ENCODE data around the gene PDE4D.

Gene PDE4D

DNA sequence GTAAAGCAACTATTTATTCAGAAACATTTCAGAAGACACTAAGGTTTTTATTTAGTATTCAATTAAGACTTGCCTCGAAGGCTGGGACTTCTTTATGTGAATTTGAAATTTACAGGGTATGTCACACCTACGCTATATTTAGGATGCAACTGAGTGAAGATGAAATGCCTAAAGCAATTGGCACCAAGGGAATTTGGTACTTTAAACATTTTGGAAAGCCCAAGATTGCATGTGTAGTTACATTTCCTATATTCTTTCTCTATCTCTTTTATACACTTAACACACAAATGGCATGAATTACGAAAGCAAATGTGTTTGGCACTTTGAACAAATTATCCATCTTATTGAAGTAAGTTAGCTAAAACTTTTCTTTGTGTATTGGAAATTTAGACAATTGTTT lies 633.3 kb downstream of the PDE4D start:
- Histone ChIP-seq H2AK5ac (ENCODE audit: low read depth, low read length) (no peak overlapping the region), H3K4me3 (ENCODE audit: low read length in 2 of 2) (no peak overlapping the region), H3K79me1 (ENCODE audit: low read depth, low read length) (no peaks in the 10 kb centered on the region), H3K27ac (replicated peaks; ENCODE audit: low read length) (no peak overlapping the region), H2BK15ac (ENCODE audit: low read length) (no peak overlapping the region), H4K91ac (ENCODE audit: low read depth, low read length, poor library complexity) (no peak overlapping the region), H4K8ac (ENCODE audit: low read depth, low read length) (no peak overlapping the region), H3K4ac (ENCODE audit: low read length) (no peak overlapping the region), H3K14ac (ENCODE audit: low read length) (no peak overlapping the region), H3K23ac (ENCODE audit: low read depth, low read length, poor library complexity) (no peak overlapping the region), H3K9ac (ENCODE audit: low read depth, low read length, poor library complexity) (no peak overlapping the region), H2AFZ (ENCODE audit: low read length) (no peak overlapping the region), H2BK12ac (ENCODE audit: low read length) (no peak overlapping the region), H3K9me3 (replicated peaks in 1 of 2; ENCODE audit: control insufficient read depth in 2 of 2, insufficient read depth in 1 of 2, low read depth in 1 of 2, low read length in 2 of 2) (no peaks in the 10 kb centered on the region), H2BK5ac (ENCODE audit: low read length) (no peak overlapping the region), H3K4me2 (ENCODE audit: insufficient read depth, low read length, poor library complexity, severe bottlenecking) (no peak overlapping the region), H3K36me3 (replicated peaks in 1 of 2; ENCODE audit: control insufficient read depth in 2 of 2, insufficient read depth in 2 of 2, low read length in 2 of 2) (no peaks in the 10 kb centered on the region), H3K27me3 (ENCODE audit: control insufficient read depth in 3 of 3, insufficient read depth in 3 of 3, low read depth in 1 of 3, low read length in 3 of 3) (no peaks in the 10 kb centered on the region), H2BK120ac (ENCODE audit: low read depth, low read length) (no peak overlapping the region), H3K4me1 (ENCODE audit: control insufficient read depth in 2 of 2, insufficient read depth in 1 of 2, low read depth in 1 of 2, low read length in 2 of 2) (peaks cover 5 to 8% of the 10 kb centered on the region in 2 donors), H3K18ac (ENCODE audit: low read length) (no peak overlapping the region)
- DNase-seq (ENCODE audit: low spot score): no peak
- no CpG with 5 or more reads among the region's 3 CpGs for WGBS, 2 donors (ENCODE audit: extremely low coverage in 2 of 2, insufficient read length in 2 of 2, insufficient replicate concordance in 1 of 2)

DNA sequence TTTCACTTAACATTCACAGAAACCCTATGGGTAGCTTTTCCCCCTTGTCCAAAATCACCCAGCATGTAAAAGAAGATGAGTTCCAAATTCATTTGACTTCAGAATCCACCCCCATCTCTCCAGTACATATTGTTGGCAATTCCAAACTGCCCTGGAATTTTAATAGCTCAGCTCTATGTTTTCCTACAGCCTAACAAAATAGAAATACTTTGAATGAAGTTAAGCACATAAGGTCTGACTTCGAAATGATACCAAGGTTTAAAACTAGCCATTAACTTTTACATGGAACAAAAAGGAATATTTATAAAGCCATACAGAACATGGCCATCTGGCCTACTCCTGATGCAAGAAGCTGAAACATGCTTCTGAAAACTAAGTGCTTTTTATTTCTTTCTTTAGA lies 634.3 kb downstream of the PDE4D start:
- H3K27ac ChIP-seq (replicated peaks; ENCODE audit: low read length): no peak overlapping the region

DNA sequence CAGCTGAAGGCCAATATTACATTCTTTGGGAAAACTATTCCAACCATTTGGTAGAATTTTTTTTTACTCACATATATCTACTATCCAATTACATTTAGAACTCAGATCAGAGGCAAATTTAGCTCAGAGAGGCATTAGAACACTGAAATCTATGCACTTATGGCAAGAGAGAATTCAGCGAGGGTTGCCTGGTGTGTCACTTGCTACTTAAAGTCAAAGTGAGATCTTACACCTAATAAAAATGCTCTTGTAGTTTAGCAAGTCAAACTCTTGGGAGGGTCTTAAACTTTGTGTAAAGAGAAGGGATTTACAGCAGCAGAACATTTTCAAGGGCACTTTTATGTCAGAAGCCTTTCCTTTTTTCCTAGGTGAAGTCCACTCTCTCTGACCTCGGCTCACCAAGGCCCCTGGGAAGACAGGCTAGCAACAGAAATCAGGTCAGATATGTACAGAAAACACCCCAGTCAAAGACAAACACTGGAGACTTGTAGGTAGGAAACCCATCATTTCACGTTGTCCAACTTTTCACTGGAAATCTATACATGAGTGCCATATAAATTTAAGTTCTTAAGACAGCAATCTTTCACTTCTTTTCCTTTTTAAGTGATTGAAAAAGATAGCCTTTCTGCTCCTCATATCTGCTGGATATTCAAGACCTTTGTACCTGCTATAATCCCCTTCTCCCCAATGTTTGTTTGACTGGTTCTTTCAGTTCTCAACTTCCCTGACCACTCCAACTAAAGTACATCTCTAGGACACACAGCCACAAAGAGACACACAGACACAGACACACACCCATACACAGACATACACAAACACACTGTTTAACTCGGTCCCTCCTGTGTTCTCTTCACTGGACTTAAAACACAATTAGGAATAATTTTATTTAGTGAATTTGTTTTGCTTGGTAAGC lies 635.8 kb downstream of the PDE4D start:
- H3K18ac ChIP-seq (ENCODE audit: low read length): no peak overlapping the region
- H2AK5ac ChIP-seq (ENCODE audit: low read depth, low read length): no peak overlapping the region
- no peak overlapping the region for H2BK12ac ChIP-seq (ENCODE audit: low read length)
- no peak overlapping the region for H2AFZ ChIP-seq (ENCODE audit: low read length)
- H3K27ac ChIP-seq (replicated peaks; ENCODE audit: low read length): no peak overlapping the region
- H3K9ac ChIP-seq (ENCODE audit: low read depth, low read length, poor library complexity): no peak overlapping the region
- H4K91ac ChIP-seq (ENCODE audit: low read depth, low read length, poor library complexity): no peak overlapping the region
- no peak overlapping the region for H2BK120ac ChIP-seq (ENCODE audit: low read depth, low read length)
- no peak overlapping the region for H3K14ac ChIP-seq (ENCODE audit: low read length)
- H4K8ac ChIP-seq (ENCODE audit: low read depth, low read length): no peak overlapping the region
- no peaks in the 10 kb centered on the region for H3K79me1 ChIP-seq (ENCODE audit: low read depth, low read length)
- no peak overlapping the region for H3K23ac ChIP-seq (ENCODE audit: low read depth, low read length, poor library complexity)
- no peaks in the 10 kb centered on the region for H3K27me3 ChIP-seq (ENCODE audit: control insufficient read depth in 3 of 3, insufficient read depth in 3 of 3, low read depth in 1 of 3, low read length in 3 of 3)
- H2BK5ac ChIP-seq (ENCODE audit: low read length): no peak overlapping the region
- no peak overlapping the region for H3K4ac ChIP-seq (ENCODE audit: low read length)
- no CpG with 5 or more reads among the region's 4 CpGs for WGBS, 2 donors (ENCODE audit: extremely low coverage in 2 of 2, insufficient read length in 2 of 2, insufficient replicate concordance in 1 of 2)
- no peak overlapping the region for H2BK15ac ChIP-seq (ENCODE audit: low read length)
- DNase-seq (ENCODE audit: low spot score): no peak
- H3K9me3 ChIP-seq (replicated peaks in 1 of 2; ENCODE audit: control insufficient read depth in 2 of 2, insufficient read depth in 1 of 2, low read depth in 1 of 2, low read length in 2 of 2): no peaks in the 10 kb centered on the region
- no peak overlapping the region for H3K4me2 ChIP-seq (ENCODE audit: insufficient read depth, low read length, poor library complexity, severe bottlenecking)
- no peaks in the 10 kb centered on the region for H3K36me3 ChIP-seq (replicated peaks in 1 of 2; ENCODE audit: control insufficient read depth in 2 of 2, insufficient read depth in 2 of 2, low read length in 2 of 2)
- H3K4me3 ChIP-seq (ENCODE audit: low read length in 2 of 2): no peak overlapping the region
- H3K4me1 ChIP-seq (ENCODE audit: control insufficient read depth in 2 of 2, insufficient read depth in 1 of 2, low read depth in 1 of 2, low read length in 2 of 2): peaks cover 2 to 8% of the 10 kb centered on the region in 2 donors

More for the DNA sequence above, 634.3 kb downstream of the PDE4D start:
- no peak overlapping the region for H2BK5ac ChIP-seq (ENCODE audit: low read length)
- H2AK5ac ChIP-seq (ENCODE audit: low read depth, low read length): no peak overlapping the region
- no peaks in the 10 kb centered on the region for H3K9me3 ChIP-seq (replicated peaks in 1 of 2; ENCODE audit: control insufficient read depth in 2 of 2, insufficient read depth in 1 of 2, low read depth in 1 of 2, low read length in 2 of 2)
- no CpG with 5 or more reads among the region's 1 CpG for WGBS, 2 donors (ENCODE audit: extremely low coverage in 2 of 2, insufficient read length in 2 of 2, insufficient replicate concordance in 1 of 2)
- no peak for DNase-seq (ENCODE audit: low spot score)
- no peak overlapping the region for H4K91ac ChIP-seq (ENCODE audit: low read depth, low read length, poor library complexity)
- peaks cover 2 to 8% of the 10 kb centered on the region in 2 donors for H3K4me1 ChIP-seq (ENCODE audit: control insufficient read depth in 2 of 2, insufficient read depth in 1 of 2, low read depth in 1 of 2, low read length in 2 of 2)
- no peak overlapping the region for H3K9ac ChIP-seq (ENCODE audit: low read depth, low read length, poor library complexity)
- H4K8ac ChIP-seq (ENCODE audit: low read depth, low read length): no peak overlapping the region
- no peak overlapping the region for H2BK15ac ChIP-seq (ENCODE audit: low read length)
- no peak overlapping the region for H2AFZ ChIP-seq (ENCODE audit: low read length)
- H2BK12ac ChIP-seq (ENCODE audit: low read length): no peak overlapping the region
- H3K36me3 ChIP-seq (replicated peaks in 1 of 2; ENCODE audit: control insufficient read depth in 2 of 2, insufficient read depth in 2 of 2, low read length in 2 of 2): no peaks in the 10 kb centered on the region
- no peak overlapping the region for H3K14ac ChIP-seq (ENCODE audit: low read length)
- no peaks in the 10 kb centered on the region for H3K27me3 ChIP-seq (ENCODE audit: control insufficient read depth in 3 of 3, insufficient read depth in 3 of 3, low read depth in 1 of 3, low read length in 3 of 3)
- H3K23ac ChIP-seq (ENCODE audit: low read depth, low read length, poor library complexity): no peak overlapping the region
- no peaks in the 10 kb centered on the region for H3K79me1 ChIP-seq (ENCODE audit: low read depth, low read length)
- H3K18ac ChIP-seq (ENCODE audit: low read length): no peak overlapping the region
- H3K4me3 ChIP-seq (ENCODE audit: low read length in 2 of 2): no peak overlapping the region
- no peak overlapping the region for H3K4ac ChIP-seq (ENCODE audit: low read length)
- H3K4me2 ChIP-seq (ENCODE audit: insufficient read depth, low read length, poor library complexity, severe bottlenecking): no peak overlapping the region
- no peak overlapping the region for H2BK120ac ChIP-seq (ENCODE audit: low read depth, low read length)

- Histone ChIP-seq H3K27ac (replicated peaks; ENCODE audit: low read length) (no peak overlapping the region), H3K4me1 (ENCODE audit: control insufficient read depth in 2 of 2, insufficient read depth in 1 of 2, low read depth in 1 of 2, low read length in 2 of 2) (peaks cover 0 to 8% of the 10 kb centered on the region in 2 donors), H2BK15ac (ENCODE audit: low read length) (no peak overlapping the region), H4K8ac (ENCODE audit: low read depth, low read length) (no peak overlapping the region), H3K9me3 (replicated peaks in 1 of 2; ENCODE audit: control insufficient read depth in 2 of 2, insufficient read depth in 1 of 2, low read depth in 1 of 2, low read length in 2 of 2) (no peaks in the 10 kb centered on the region), H2BK5ac (ENCODE audit: low read length) (no peak overlapping the region), H2BK120ac (ENCODE audit: low read depth, low read length) (no peak overlapping the region), H3K9ac (ENCODE audit: low read depth, low read length, poor library complexity) (no peak overlapping the region), H3K27me3 (ENCODE audit: control insufficient read depth in 3 of 3, insufficient read depth in 3 of 3, low read depth in 1 of 3, low read length in 3 of 3) (no peaks in the 10 kb centered on the region), H2BK12ac (ENCODE audit: low read length) (no peak overlapping the region), H4K91ac (ENCODE audit: low read depth, low read length, poor library complexity) (no peak overlapping the region), H3K14ac (ENCODE audit: low read length) (no peak overlapping the region), H3K36me3 (replicated peaks in 1 of 2; ENCODE audit: control insufficient read depth in 2 of 2, insufficient read depth in 2 of 2, low read length in 2 of 2) (no peaks in the 10 kb centered on the region), H2AK5ac (ENCODE audit: low read depth, low read length) (no peak overlapping the region), H3K18ac (ENCODE audit: low read length) (no peak overlapping the region), H3K4me3 (ENCODE audit: low read length in 2 of 2) (no peak overlapping the region), H3K4me2 (ENCODE audit: insufficient read depth, low read length, poor library complexity, severe bottlenecking) (no peak overlapping the region), H3K79me1 (ENCODE audit: low read depth, low read length) (no peaks in the 10 kb centered on the region), H3K23ac (ENCODE audit: low read depth, low read length, poor library complexity) (no peak overlapping the region), H2AFZ (ENCODE audit: low read length) (no peak overlapping the region), H3K4ac (ENCODE audit: low read length) (no peak overlapping the region)
- no CpG with 5 or more reads among the region's 3 CpGs for WGBS, 2 donors (ENCODE audit: extremely low coverage in 2 of 2, insufficient read length in 2 of 2, insufficient replicate concordance in 1 of 2)
- DNase-seq (ENCODE audit: low spot score): no peak
Measured at GRCh38 chr5:59256331-59256730, 637.2 kb downstream of the PDE4D start.
